ENCODE measurements around the gene SLC28A1.

Gene SLC28A1

GRCh38 chr15:84894736-84895425 is 10.4 kb downstream of the SLC28A1 start:
- no peak for TF ChIP-seq CTCF (IDR thresholded peaks at IDR 0.05; ENCODE audit: control insufficient read depth, insufficient read depth, low read depth, low read length, missing control alignments)
- no peak for DNase-seq (ENCODE audit: low read depth)
- no peak overlapping the region for H3K4me3 ChIP-seq (ENCODE audit: control insufficient read depth, low read depth, low read length)

GRCh38 chr15:84898761-84899160 is 14.3 kb downstream of the SLC28A1 start:
- TF ChIP-seq CTCF (IDR thresholded peaks at IDR 0.05; ENCODE audit: control insufficient read depth, insufficient read depth, low read depth, low read length, missing control alignments) = no peak
- DNase-seq (ENCODE audit: low read depth) = no peak

GRCh38 chr15:84899750-84900149 is 15.3 kb downstream of the SLC28A1 start:
- TF ChIP-seq CTCF (IDR thresholded peaks at IDR 0.05; ENCODE audit: control insufficient read depth, insufficient read depth, low read depth, low read length, missing control alignments) = no peak
- no peak for DNase-seq (ENCODE audit: low read depth)
- no peak overlapping the region for H3K4me3 ChIP-seq (ENCODE audit: control insufficient read depth, low read depth, low read length)

More at GRCh38 chr15:84898761-84899160, 14.3 kb downstream of the SLC28A1 start:
- H3K4me3 ChIP-seq (ENCODE audit: control insufficient read depth, low read depth, low read length) = no peak overlapping the region

GRCh38 chr15:84901540-84901939 is 17.1 kb downstream of the SLC28A1 start:
- H3K4me3 ChIP-seq (ENCODE audit: control insufficient read depth, low read depth, low read length) = no peak overlapping the region
- TF ChIP-seq CTCF (IDR thresholded peaks at IDR 0.05; ENCODE audit: control insufficient read depth, insufficient read depth, low read depth, low read length, missing control alignments) = no peak
- no peak for DNase-seq (ENCODE audit: low read depth)

GRCh38 chr15:84903751-84904150 is 19.3 kb downstream of the SLC28A1 start:
- DNase-seq (ENCODE audit: low read depth) = no peak
- no peak overlapping the region for H3K4me3 ChIP-seq (ENCODE audit: control insufficient read depth, low read depth, low read length)
- no peak for TF ChIP-seq CTCF (IDR thresholded peaks at IDR 0.05; ENCODE audit: control insufficient read depth, insufficient read depth, low read depth, low read length, missing control alignments)

GRCh38 chr15:84904419-84904818 is 20.0 kb downstream of the SLC28A1 start:
- TF ChIP-seq CTCF (IDR thresholded peaks at IDR 0.05; ENCODE audit: control insufficient read depth, insufficient read depth, low read depth, low read length, missing control alignments) = no peak
- no peak for DNase-seq (ENCODE audit: low read depth)

More at GRCh38 chr15:84904419-84904818, 20.0 kb downstream of the SLC28A1 start:
- H3K4me3 ChIP-seq (ENCODE audit: control insufficient read depth, low read depth, low read length) = no peak overlapping the region

All from AG09309 (cell line).